GM19035 (cell line): Measurements from ENCODE around the gene KMT5B.

Experiments
- ATAC-seq: cut with Tn5 transposase; IDR thresholded peaks from one replicate; pipeline ENCODE4 v1.9.1; 2021; ENCODE audit not compliant: unreplicated experiment

Gene KMT5B

GRCh38 chr11:68216171-68216938 lies 3.3 kb upstream of the KMT5B start:
- ATAC-seq: no peak

GRCh38 chr11:68215524-68216170 lies 2.6 kb upstream of the KMT5B start:
- no peak for ATAC-seq

DNA sequence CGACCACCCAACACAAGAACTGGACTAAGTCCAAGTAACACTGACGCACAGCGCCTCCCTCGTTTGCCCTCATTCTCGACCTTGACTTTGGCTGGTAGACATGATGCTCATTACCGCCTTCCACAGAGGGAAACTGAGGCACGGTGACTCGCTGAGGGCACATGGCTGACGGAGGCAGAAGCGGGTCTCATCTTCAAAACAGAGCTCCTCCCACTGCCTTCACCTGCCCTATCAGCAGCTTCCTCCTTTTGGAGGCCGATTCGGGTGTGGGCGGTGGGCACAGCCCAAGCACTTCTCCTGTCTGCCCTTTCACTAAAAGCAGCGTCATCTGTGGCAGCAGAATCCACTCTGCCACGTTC lies 2.0 kb upstream of the KMT5B start:
- no peak for ATAC-seq

GRCh38 chr11:68214173-68215086 lies 1.3 kb upstream of the KMT5B start:
- no peak for ATAC-seq

- peak; percentile 54 for ATAC-seq
Measured at GRCh38 chr11:68213555-68214172, 568 bp upstream of the KMT5B start.

- peak; percentile 62 for ATAC-seq
Measured at GRCh38 chr11:68212421-68213134, 518 bp downstream of the KMT5B start.

DNA sequence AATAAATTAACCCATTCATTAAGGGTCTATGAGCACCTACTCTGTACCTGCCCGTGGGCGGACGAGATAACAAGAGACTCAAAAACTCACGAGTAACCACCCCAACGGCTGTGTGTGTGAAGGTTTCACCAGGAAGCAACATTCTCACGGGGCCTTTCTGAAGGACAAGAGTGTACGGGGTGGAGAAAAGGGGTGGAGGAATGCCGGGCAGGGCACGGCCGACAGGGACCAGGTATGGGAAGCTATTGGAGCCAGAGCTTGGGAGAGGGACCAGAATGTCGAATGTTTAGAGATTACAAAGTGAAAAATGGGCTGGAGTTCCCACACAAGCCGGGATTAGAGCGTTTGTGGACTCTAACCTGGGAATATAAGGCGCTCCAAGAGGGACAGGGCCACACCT lies 1.6 kb downstream of the KMT5B start:
- no peak for ATAC-seq

DNA sequence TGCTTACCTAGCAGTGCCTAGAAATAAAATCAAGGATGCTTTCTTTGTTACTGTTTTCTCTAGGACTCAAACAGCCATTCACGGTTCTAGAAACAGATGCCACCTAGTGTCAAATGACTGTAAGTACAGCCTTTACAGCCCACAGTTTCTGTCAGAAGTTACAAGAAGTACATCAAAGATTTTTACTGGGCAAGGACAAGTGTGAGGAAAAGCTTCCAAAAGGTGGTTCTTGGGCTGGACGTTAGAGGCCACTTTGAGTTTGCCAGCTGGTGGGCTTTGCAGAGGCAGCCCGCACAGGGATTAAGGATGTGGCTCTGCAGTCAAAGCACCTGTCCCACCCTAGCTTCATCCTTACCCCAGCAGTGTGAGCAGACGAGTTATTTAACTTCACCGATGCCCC lies 6.9 kb downstream of the KMT5B start:
- no peak for ATAC-seq

DNA sequence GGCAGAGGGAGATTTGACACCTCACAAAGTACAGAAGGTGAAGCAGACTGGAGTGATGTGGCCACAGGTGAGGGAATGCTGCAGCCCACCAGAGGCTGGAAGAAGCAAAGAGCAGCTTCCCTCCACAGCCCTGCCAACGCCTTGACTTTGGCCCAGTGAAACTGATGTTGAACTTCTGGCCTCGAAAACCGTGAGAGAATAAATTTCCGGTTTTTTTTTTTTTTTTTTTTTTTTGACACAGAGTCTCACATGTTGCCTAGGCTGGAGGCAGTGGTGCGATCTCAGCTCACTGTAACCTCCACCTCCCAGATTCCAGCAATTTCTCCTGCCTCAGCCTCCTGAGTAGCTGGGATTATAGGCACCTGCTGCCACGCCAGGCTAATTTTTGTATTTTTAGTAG lies 8.7 kb downstream of the KMT5B start:
- ATAC-seq: no peak

DNA sequence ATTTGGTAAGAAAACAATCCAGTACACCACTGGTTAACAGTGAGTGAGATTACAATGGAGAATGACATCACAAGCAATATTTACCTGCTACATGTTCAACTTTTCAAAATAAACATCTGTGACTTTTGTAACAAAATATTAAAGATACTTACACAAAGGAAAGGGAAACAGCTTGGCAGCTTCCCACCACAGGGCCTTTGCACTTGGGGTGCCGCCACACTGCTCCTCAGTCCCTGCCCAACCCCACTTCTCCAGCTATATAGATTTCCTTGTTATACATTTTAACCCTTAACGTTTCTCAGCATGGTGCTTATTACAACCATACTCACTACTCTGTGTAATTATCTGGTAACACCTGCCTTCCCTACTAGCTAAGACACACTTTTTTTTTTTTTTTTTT lies 10.9 kb downstream of the KMT5B start:
- ATAC-seq: no peak

- no peak for ATAC-seq
Measured at GRCh38 chr11:68201492-68201891, 11.6 kb downstream of the KMT5B start.

DNA sequence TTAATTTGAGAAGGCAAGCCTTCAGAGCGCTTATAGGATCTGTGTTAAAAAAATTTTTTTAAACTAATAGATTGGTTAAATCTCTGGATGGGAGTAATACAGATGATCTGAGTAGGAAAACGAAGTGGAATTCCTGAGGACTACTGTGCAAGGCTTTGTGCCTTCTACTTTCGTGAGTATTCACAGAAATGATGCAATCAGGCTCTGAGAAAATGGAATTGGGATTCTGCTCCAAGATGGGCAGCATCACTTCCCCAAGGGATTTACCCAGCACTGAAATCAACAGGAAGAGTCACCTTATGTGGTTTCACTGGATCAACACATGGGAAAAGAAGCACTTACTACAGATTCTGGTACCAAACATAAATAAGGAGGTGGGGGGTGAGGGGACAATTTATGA lies 12.5 kb downstream of the KMT5B start:
- ATAC-seq: no peak

- no peak for ATAC-seq
Measured at GRCh38 chr11:68199295-68199987, 13.7 kb downstream of the KMT5B start.

- no peak for ATAC-seq
Measured at GRCh38 chr11:68196219-68196618, 16.9 kb downstream of the KMT5B start.

DNA sequence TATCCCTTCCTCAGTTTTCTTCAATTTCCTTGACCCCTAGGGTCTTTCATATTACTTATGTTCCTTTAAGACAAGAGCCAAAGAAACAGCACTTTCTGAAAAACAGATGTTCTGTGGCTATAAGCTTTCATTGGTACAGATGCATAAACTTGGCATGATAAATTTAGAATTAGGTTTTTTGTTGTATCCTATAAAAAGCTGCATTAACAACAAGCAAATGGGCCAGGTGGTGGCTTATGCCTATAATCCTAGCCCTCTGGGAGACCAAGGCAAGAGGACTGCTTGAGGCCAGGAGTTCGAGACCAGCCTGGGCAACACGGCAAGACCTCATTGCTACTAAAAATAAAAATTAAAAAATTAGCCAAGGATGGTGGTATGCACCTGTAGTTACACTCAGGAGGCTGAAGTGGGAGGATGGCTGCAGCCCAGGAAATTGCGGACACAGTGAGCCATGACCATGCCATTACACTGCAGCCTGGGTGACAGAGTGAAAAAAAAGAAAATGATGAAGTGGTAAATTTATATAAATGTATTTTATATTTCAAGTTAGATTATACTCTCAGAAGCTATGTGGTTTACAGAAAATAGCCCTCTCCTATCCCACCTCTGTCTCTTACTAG lies 18.3 kb downstream of the KMT5B start:
- ATAC-seq: no peak

- ATAC-seq: no peak
Measured at GRCh38 chr11:68193018-68193417, 20.1 kb downstream of the KMT5B start.

GRCh38 chr11:68191661-68192579 lies 21.2 kb downstream of the KMT5B start:
- ATAC-seq: no peak

GRCh38 chr11:68189888-68190287 lies 23.2 kb downstream of the KMT5B start:
- ATAC-seq: no peak

DNA sequence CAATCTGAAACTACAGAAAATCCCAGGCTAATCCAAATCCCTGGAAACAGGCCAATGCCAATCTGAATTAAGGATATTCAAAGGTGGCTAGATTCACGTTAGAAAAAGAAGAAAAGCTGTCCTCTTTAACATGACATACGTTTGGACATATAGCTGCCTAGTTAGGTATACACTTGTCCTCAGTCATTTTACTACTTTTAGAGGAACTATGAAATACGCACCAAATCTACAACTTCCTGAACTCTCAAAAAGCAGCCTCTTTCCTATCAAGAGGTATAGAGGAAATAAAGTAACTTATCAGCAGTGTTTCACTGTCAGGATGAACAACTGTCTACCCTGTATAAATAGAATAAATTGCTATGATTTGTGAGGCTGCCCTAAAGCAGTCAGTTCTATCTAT lies 24.0 kb downstream of the KMT5B start:
- ATAC-seq: no peak
